Stimulated activated CD8-positive, alpha-beta memory T cell treated with anti-CD3 and anti-CD28 coated beads, Interleukin-12 subunit alpha, Interleukin-12 subunit beta, amount 100 ng/mL, for 1 hour (primary cell): ENCODE measurements around the gene APOC3.

Source experiments
- DNase-seq: peaks from one replicate; pipeline ENCODE4 v3.0.0-alpha.2; 2020; ENCODE audit warnings: low read depth

Gene APOC3

GRCh38 chr11:116804001-116804400 lies 25.7 kb upstream of the APOC3 start:
- no peak for DNase-seq

GRCh38 chr11:116807601-116808261 lies 22.0 kb upstream of the APOC3 start:
- DNase-seq = no peak

DNA sequence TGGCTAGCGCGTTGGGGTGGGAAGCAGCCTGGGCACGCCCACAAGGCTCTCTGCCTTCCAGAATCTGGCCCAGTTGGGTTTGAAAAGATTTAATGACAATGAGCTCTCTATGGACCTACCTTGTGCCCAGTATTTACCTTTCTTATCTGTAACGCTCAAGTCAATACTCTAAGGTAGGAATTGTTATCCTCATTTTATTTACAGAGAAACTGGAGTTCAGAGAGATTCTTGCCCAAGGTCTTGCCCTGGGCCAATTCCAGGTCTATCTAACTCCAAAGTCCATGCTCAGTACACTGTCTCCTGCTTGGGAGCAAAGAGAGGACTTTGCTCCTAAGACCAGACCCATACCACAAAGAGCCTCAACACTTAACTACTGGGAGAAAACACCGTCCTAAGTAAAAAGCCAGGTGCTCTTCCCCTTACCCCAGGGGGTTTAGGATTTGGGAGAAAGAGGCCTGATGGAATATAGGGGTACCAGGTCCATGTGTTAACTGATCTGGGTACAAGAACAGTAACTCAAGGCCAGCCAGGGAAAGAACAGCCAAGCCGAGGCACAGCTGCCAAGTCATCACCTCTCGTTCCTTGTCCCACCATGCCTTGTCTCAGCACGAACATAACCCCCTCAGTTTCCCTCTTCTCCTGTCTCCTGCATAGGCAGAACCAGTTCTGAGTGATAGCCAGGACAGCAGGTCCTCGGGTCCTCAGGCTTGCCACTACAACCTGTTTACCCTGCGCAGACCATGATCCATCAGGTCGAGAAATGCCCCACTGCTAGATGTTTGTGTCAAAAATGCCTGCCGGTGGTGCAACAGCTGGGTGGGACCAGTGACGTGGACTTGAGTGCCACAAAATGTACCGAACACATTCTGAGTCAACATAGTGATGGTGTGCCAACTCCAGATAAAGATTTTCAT lies 21.2 kb upstream of the APOC3 start:
- DNase-seq = no peak

- no peak for DNase-seq
Observed at GRCh38 chr11:116811194-116811593, 18.5 kb upstream of the APOC3 start.

DNA sequence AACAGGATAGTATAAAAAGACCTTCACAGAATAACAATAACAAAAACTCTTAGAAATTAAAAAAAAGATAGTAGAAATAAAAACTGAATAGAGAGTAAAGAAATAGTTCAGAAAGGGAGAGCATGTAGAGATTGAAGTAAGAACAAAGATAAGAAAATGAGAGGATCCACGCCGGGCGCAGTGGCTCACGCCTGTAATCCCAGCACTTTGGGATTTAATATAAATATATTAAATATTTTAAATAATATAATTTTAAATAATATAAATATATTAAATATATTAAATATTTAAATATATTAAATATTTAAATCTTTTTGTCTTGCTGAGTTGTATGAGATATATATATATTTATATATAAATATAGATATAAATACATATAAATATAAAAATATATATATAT lies 17.6 kb upstream of the APOC3 start:
- DNase-seq = no peak

- DNase-seq = no peak
Observed at GRCh38 chr11:116813170-116813569, 16.5 kb upstream of the APOC3 start.

- DNase-seq = no peak
Observed at GRCh38 chr11:116813781-116814471, 15.8 kb upstream of the APOC3 start.

DNA sequence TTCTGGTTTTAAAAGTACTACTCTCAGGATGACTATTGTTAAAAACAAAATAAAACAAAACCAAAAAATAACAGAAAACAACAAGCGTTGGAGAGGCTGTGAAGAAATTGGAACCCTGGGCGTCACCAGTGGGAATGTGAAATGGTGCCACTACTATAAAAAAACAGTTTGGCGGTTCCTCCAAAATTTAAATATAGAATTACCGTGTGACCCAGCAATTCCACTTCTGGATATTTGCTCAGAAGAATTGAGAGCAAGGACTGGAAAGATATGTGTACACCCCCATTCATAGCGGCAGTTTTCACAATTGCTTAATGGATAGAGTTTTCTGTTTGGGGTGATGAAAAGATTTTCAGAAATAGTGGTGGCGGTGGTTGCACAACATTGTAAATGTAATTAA lies 15.2 kb upstream of the APOC3 start:
- no peak for DNase-seq

GRCh38 chr11:116819049-116819448 lies 10.7 kb upstream of the APOC3 start:
- DNase-seq = no peak

DNA sequence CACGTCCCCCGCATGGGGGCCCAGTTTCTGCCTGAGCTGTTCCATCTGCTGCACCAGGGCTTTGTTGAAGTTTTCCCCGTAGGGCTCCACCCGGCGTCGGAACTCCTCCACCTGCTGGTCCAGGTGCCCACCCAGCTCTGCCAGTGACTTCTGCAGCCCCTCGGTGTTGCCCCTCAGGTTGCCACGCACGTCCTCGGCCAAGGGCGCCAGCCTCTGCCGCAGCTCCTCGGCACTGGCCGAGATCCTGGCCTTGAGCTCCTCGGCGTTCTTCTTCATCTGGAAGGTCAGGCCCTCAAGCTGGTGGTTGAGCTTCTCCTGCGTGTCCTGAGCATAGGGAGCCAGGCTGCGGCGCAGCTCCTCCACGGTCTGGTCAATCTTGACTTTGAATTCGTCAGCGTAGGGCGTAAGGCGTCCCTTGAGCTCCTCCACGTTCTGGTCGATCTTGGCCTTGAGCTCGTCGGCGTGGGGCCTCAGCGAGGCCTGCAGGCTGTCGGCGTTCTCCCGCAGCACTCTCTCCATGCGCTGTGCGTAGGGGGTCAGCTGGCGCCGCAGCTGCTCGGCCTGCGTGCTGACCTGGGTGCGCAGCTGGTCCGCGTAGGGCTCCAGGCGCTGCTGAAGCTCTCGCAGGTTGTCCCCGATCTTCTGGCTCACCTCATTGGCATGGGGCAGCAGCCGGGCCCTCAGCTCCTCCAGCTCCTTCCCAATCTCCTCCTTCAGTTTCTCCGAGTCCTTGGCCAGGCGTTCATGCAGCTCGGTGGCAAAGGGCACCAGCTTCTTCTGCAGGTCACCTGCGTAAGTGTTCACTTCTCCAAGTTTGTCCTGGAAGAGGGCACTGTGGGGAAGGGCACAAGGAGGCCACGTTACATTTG lies 8.4 kb upstream of the APOC3 start:
- DNase-seq = no peak

DNA sequence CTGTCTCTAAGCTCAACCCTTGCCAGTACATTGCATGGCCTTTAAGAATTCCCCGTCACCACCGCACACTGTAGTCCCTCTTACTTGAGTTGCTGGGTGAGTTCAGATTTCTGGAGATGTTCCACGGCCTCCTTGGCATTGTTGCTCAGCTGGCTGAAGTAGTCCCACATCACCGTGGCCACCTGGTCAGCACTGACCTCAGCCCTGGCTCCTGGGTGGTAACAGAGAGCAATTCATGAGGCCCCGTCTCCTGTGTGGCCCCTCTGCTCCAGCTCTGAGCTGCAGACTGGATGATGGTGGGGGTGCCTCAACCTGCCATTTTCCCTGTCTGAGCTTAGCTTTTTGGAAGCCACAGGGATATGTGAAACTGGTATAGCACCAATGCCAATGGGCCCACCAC lies 7.1 kb upstream of the APOC3 start:
- no peak for DNase-seq

- DNase-seq = no peak
Observed at GRCh38 chr11:116823031-116823843, 6.5 kb upstream of the APOC3 start, which contains the start of gene APOA4. APOA4 (minus strand) TSS chr11:116823304; CDS start chr11:116823191, 113 bp downstream.

- DNase-seq = no peak
Observed at GRCh38 chr11:116825434-116825833, 4.3 kb upstream of the APOC3 start.

GRCh38 chr11:116825854-116826750 lies 3.6 kb upstream of the APOC3 start:
- no peak for DNase-seq

DNA sequence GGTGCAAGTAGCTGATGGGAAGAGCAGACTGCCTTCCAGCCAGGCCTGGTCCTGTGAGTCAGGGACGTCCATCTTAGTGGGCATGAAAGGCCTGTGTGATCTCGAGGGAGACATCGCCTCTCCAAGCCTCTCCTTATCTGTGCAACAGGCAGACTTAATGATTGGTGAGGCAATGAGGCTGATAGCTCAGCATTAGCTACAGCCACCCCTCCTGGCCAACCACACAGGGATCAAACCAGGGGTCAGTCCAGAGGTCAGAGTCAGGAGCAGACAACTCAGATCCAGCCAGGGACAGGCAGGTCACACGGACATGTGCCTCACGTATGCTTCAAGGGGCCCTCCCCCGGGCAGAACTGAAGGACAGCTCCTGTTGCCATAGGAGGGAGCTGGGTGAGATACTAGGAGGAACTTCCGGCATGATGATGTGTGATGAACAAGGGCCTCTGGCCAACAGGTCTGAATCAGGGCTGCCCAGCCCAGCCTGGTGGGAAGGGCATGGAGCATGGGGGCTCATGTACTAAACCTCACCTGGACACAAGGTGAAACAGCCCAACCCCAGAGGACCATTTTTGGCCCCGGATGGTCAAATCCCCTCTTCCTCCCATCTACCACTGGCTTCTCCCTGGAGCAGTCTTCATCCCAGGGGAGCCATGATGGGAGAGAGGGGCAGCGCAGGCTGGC lies 2.8 kb upstream of the APOC3 start:
- DNase-seq = no peak

GRCh38 chr11:116827461-116827860 lies 2.2 kb upstream of the APOC3 start:
- no peak for DNase-seq

DNA sequence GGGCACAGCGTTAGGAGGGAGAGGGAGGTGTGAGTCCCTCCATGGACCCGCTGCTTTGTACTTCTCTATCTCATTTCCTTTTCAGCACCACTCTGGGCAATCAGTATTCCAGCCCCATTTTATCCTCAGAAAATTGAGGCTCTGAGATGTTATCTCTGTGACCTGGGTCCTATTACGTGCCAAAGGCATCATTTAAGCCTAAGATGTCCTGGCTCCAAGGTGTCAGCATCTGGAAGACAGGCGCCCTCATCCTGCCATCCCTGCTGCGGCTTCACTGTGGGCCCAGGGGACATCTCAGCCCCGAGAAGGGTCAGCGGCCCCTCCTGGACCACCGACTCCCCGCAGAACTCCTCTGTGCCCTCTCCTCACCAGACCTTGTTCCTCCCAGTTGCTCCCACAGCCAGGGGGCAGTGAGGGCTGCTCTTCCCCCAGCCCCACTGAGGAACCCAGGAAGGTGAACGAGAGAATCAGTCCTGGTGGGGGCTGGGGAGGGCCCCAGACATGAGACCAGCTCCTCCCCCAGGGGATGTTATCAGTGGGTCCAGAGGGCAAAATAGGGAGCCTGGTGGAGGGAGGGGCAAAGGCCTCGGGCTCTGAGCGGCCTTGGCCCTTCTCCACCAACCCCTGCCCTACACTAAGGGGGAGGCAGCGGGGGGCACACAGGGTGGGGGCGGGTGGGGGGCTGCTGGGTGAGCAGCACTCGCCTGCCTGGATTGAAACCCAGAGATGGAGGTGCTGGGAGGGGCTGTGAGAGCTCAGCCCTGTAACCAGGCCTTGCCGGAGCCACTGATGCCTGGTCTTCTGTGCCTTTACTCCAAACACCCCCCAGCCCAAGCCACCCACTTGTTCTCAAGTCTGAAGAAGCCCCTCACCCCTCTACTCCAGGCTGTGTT lies 829 bp upstream of the APOC3 start:
- DNase-seq = no peak
